GM13977 (cell line): ENCODE measurements around the gene S100A10.

Source experiments
- DNase-seq: peaks from one replicate; pipeline ENCODE4 v3.0.0; 2012; ENCODE audit warnings: low spot score
- in situ Hi-C: fragments of 300-500 bp; cut with MboI; formaldehyde crosslinking; loops from one replicate; pipeline ENCODE4 v1.12.0; 2022; ENCODE audit warnings: low sequenced_read_pairs, low pct_unique_long_range_greater_than_20kb, mixed read lengths, inconsistent platforms; ENCODE audit not compliant: unreplicated experiment
- TF ChIP-seq, protein P1 (sequence below): IDR thresholded peaks from 2 replicates; pipeline ENCODE4 v1.5.1; 2012; ENCODE audit warnings: mild to moderate bottlenecking, control low read depth; ENCODE audit not compliant: insufficient read depth; ENCODE audit errors: extremely low read depth, missing control alignments

S100A10 gene

DNA sequence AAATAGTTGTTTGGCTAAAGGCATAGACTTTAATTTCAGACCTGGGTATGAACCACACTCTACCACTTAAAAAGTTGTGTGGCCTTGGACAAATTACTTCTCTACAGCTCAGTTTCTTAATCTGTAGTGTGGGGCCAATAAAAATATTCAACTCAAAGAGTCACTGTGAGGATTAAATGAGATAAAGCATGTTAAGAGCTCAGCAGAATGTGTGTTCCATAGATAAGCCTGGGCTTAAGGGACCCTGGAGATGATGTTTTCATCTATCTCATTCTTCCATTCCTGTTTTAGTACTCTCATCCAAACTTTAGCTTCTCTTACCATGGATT lies 17.7 kb downstream of the S100A10 start:
- in situ Hi-C loops = no loop called here
- TF ChIP-seq, protein P1, sequence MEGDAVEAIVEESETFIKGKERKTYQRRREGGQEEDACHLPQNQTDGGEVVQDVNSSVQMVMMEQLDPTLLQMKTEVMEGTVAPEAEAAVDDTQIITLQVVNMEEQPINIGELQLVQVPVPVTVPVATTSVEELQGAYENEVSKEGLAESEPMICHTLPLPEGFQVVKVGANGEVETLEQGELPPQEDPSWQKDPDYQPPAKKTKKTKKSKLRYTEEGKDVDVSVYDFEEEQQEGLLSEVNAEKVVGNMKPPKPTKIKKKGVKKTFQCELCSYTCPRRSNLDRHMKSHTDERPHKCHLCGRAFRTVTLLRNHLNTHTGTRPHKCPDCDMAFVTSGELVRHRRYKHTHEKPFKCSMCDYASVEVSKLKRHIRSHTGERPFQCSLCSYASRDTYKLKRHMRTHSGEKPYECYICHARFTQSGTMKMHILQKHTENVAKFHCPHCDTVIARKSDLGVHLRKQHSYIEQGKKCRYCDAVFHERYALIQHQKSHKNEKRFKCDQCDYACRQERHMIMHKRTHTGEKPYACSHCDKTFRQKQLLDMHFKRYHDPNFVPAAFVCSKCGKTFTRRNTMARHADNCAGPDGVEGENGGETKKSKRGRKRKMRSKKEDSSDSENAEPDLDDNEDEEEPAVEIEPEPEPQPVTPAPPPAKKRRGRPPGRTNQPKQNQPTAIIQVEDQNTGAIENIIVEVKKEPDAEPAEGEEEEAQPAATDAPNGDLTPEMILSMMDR = no peak
- no peak for DNase-seq

DNA sequence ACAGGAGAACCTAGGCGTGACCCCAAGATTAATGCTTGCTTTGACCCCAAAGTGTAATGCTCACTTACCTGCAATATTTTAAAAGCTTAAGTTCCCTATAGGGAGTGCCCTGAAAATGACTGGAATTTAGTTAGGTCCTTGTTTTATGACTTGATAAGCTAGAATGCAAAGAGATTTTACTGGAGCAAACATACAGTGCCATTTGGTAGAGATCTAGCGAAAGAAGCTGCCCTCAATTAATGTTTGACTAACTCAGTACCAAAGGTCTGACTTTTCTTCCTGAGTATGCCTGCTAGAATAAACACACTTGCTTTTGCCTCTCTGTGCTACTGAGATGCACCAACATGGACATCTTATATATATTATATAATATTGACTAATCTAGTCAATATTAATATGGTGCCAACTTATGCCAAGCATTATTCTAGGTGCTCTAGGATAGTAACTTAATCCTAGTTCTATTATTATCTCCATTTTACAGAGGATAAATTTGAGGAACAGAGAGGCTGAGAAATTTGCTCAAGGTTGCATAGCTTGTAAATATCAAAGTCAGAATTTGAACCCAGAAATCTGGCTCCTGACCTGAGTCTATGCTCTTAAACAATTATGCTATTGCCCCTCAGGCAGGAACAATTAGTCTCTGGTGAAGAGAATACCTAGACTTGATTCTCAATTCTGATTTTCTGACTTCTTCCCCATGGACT lies 18.2 kb downstream of the S100A10 start:
- no peak for DNase-seq
- in situ Hi-C loops = no loop called here
- TF ChIP-seq, protein P1 = no peak

DNA sequence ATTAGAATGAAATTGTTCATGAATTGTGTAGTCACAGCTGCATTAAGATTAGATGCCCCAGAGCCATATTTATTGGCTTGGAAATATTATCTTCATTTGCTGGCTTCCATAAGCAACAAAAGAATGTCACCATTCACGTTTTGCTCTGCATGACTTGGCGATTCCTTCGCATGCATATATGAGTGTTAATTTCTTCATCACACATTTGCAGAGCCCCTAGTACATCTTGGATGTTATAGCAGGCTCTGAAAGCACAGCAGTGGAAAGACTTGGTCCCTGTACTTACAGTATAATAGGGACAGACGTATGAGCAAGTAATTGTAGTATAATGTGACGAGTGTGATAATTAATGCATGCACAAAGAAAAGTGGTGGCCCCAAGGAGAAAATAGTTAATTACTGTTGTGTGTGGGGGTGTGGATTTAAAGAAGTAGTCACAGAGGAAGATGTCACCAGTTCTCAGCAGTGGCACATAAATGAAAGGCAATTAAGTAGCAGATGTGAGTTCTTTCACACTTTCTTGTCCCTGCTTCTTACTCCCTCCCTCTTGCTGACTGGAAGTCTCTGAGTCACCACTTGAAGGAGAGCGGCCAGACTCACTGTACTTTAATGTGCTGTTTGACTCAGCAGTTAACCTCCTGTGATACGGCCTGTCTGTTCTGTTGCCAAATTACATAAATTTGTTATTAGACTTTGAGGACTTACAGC lies 21.0 kb downstream of the S100A10 start:
- TF ChIP-seq, protein P1 = no peak
- in situ Hi-C loops = no loop called here
- no peak for DNase-seq

DNA sequence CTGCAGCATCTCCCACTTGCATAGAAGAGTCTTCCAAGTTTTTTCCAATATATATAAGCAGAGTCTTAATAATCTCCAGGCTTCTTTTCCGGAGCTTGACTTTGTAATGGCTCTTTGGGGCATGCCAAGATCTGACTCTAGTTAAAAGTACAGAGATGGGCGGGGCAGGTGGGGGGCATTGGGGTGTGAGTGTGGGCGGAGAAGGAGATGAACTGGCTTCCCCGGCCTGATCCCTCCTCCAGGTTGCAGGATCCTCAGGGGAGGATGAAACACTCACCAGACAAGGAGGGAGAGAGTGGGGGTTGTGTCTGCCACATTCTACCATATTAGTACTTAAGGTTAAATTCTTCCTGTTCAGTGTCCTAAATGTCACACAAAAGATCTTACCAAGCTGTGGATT lies 23.0 kb downstream of the S100A10 start:
- TF ChIP-seq, protein P1 = no peak
- DNase-seq = no peak
- in situ Hi-C loops = no loop called here

DNA sequence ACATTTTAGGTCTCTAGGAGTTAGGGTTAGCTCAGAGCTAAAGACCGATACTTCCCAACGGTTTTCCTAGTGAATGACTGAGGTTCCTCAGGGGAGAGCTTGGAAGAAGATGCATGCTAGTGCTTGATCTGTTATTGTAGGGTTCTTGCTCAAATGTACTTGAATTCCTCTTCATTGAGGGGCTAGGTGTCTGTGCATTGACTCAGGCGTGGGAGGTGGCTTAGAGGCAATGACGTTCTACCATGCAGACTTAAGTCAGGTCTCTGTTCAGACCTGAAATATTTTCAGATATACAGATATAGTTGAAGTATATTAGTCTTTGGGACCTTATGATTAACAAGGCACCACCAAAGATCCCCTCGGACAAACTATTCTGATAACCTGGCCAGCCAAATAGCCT lies 23.5 kb downstream of the S100A10 start:
- in situ Hi-C loops = no loop called here
- DNase-seq = no peak
- TF ChIP-seq, protein P1 = no peak

DNA sequence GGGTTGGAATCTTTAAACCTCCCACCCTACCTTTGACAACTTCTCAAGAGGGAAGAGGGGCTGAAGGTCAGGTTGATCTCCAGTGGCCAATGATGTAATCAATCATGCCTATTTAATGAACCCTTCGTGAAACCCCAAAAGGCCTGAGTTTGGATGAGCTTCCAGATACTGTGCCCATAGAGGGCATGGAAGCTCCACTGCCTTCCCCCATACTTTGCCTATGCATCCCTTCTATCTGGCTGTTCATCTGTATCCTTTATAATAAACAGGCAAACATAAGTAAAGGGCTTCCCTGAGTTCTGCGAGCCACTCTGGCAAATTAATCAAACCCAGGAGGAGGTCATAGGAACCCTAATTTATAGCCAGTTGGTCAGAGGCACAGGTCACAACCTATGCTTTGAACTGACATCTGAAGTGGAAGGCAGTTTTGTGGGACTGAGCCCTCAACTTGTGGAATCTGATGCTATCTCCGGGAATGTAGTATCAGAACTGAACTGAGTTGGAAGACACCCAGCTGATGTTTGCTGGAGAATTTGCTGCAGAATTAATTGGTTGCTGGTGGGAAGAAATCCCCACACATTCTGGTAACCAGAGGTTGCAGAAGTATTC lies 24.8 kb downstream of the S100A10 start:
- TF ChIP-seq, protein P1 = no peak
- no peak for DNase-seq
- in situ Hi-C loops = no loop called here
